HG03097 (cell line): ENCODE measurements around the gene DENR.
"Not testable (repeated sequence)": the region's sequence is repeated elsewhere in the genome, so short reads cannot be mapped to it uniquely, and the experiment has no call there.

Source experiments
- ATAC-seq: cut with Tn5 transposase; IDR thresholded peaks from one replicate; pipeline ENCODE4 v1.9.1; 2021; ENCODE audit not compliant: unreplicated experiment, low FRiP score

DENR gene

DNA sequence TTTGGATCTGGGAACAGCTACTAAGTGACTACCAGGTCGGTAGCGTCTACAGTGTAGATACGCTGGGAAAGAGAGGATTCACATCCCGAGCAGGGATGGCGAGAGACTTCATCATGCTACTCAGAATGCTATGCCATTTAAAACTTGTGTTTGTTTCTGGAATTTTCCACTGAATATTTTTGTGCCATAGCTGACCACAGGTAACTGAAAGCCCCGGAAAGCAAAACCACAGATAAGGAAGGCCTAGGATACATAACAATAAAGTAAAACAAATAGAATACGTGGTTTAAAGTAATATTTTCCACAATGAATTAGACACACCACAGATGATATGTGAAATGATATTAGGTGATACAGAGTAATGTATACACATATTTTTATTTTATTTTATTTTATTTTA is 14.1 kb upstream of the DENR start:
- ATAC-seq, result no peak

DNA sequence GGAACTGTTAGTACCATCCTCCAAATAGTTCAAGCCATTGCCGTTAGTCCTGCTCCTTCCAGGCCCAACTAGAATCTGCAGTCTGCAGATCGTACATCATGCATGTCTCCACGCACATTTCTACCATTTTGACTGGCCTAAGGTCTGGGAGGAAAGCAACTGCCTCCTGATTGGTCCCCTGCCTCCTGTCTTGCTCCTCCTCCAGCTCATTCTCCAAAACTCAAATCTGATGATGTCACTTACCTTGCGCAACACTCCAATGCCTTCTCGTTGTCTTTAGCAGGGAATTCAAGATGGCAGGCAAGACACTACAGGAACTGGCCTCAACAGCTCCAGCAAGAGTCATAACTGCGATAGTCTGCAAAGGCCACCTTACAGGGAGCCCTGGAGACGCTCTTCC is 12.3 kb upstream of the DENR start:
- no peak for ATAC-seq

DNA sequence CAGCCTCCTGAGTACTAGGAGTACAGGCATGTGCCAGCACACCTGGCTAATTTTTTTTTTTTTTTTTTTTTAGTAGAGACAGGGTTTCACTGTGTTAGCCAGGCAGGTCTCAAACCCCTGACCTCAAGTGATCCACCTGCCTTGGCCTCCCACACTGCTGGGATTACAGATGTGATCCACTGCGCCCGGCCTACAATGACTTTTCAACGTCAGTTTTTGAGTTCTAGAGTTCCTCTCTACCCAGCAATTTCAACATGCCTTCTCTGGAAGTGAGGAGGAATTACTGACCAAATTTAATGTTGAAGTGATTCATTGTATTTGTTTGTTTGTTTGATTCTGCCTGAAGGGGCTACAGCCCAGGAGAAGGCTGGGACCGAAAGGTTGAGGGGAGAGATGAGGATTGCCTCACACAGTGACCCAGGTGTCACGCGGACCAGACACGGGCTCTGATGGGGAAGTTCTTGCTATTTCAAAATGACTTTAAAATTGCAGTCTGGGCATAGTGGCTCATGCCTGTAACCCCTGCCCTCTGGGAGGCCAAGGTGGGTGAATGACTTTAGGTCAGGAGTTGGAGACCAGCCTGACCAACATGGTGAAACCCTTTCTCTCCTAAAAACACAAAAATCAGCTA is 8.6 kb upstream of the DENR start:
- ATAC-seq, result no peak

DNA sequence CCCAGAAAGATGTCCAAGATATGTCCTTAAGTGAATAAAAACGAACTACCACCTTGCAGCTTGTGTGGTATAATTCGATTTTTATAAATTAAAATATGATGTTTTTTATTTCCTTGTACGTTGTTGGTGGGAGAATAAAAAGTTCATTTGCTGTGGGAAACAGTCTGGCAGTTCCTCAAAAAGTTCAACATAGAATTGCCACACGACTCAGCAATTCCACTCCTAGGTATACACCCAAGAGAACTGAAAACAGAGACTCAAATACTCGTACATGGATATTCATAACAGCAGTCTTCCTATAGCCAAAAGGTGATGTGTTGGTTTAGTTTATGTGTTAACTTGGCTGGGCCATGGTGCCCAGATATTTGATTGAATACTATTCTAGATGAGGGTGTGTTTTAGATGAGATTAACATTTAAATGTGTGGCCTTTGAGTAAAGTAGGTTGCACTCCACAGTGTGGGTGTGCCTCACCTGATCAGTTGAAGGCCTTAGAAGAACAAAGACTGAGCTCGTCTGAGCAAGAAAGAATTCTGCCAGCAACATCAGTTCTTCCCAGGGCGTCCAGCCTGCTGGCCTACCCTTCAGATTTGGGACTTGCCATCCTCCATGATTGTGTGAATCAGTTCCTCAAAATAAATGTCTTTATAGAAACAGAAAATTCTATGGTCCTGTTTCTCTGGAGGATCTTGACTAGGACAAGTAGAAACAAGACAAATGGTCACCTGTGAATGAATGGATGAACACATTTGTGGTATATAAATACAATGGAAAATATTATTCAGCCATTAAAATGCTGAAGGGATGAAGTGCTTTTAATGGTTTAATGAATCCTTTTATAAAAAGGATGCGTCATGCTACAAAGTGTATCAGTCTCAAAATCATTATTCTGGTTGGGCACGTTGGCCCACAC is 5.1 kb upstream of the DENR start:
- no peak for ATAC-seq

DNA sequence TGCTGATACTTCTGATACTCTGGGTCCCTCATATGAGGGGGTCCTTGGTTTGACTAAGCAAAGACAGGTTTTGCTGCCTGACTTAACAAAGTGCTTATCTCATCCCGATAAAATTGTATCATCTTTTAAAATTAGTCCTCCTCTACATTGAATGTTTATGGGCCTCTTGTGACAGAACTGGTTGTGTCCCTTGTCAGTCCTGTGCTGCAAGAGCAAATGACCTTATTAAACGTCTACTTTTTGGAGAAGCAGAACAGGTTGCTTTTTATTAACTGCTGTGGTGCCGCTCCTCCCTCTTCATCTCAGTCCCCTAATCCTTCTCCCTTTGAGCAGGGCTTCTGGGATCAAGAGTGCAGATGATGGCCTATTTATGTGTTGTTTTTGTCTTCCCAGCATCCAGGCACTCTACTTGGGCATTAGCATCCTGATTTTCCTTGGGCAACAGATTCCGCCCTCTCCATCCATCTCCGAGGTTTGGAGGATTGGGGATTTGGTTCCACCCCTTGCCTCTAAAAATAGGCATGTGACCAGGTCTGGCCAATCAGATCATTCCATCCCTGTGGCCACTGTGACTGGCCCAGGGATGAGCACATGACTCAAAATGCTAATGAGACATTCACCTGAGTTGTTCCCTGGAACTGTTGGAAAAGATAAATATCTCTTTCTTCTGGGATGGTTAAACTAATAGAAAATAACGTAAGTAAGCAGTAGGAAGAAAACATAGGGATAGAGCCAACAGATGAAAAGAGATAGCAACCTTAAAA is 2.9 kb upstream of the DENR start:
- ATAC-seq, result no peak

DNA sequence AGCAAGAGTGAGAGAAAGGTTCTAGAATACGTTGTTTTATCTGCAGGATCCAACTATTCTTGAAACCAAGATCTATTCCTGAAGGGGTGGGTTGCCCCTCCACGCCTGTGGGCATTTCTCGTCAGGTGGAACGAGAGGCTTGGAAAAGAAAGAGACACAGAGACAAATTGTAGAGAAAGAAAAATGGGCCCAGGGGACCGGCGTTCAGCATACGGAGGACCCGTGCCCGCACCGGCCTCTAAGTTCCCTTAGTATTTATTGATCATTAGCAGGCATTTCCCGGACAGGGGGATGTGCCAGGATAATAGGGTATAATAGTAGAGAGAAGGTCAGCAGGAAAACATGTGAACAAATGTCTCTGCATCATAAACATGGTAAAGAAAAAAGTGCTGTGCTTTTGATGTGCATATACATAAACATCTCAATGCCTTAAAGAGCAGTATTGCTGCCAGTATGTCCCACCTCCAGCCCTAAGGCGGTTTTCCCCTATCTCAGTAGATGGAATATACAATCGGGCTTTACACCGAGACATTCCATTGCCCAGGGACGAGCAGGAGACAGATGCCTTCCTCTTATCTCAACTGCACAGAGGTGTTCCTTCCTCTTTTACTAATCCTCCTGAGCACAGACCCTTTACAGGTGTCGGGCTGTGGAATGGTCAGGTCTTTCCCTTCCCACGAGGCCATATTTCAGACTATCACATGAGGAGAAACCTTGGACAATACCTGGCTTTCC is 1.7 kb upstream of the DENR start:
- not testable (repeated sequence) for ATAC-seq

DNA sequence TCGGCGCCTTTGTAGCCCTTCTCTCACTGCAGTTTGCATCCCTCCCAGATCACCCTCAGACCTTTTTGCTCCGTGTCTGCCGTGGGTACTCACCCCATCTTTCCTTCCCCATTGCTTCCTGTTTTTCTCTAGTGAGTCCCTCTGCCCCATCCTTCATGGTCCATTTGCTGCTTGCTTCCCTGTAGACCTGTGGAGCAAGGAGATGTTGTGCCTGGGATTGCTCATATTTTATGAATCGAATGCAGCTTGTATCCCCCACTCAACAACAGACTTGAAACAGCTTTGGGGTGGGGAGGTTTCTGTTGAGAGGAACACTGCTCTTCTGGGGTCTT is 661 bp downstream of the DENR start:
- ATAC-seq, result no peak

DNA sequence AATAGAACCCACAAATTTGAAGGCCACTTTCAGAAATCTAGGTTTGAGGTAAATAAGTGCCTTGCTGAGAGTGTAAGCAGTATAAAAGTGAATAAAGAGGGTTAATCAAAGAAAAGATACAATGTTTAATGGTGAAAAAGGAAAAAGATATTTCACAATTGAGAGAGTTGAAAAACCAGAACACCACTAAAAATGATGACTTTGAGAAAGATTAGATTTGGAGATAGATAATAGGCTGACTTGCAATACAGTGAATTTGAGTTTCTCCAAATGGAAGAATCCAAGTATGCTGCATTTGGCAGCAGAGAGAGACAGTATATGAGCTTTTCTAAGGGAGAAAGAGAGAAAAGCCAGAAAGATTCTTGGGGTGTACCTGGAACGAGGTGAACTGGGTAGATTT is 2.2 kb downstream of the DENR start:
- ATAC-seq, result no peak

DNA sequence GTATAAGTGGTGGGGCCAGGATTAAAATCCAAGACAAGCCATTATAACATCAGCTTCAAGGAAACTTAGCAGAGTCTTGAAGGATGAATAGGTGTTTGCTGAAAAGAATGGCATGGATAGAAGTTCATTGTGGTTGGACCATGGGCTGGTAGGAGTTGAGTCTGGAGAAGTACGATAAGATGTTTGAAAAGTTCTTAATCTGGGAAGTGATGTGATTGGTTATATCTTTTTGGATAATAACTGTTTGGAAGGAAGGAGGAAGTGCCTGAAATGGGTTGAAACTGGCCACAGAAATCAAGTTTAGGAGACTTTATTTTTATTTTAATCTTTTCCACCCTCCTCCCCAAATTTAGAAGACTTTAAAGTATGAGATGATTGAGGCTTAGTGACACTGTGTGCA is 4.9 kb downstream of the DENR start:
- ATAC-seq, result no peak

DNA sequence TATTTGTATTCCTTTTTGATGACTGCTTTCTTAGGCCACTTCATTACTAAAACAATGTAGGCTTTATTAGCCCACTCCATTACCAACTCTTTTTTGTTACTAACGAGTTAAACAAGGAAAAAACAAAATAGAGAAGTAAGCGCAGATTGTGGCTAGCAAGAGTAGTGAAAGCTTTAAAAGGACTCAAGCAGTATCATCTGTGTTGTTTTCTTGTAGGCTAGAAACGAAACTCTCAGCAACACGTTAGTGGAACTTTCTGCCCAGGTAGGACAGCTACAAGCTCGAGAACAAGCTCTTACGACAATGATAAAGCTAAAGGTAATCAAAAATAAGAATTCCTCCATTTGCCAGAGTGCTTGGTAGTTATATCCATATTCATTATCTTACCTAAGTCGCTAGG is 32.9 kb downstream of the DENR start:
- ATAC-seq, result no peak

DNA sequence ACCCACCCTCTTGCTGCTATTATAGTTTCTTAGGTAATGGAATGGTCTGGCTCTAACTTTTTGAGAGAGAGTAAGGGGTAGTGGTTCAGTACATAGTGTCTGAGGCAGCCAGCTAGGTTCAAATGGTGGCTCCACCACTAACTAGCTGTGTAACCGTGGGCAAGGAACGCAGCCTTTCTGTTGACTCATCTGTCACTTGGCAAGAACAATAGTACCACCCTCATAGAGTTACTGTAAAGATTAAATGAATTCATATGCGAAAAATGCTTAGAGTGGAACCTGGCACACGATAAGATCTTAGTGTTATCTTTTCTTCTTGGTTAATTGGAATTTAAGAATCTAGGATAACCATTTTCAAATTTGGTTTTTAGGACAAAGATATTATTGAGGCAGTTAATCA is 35.8 kb downstream of the DENR start:
- no peak for ATAC-seq

DNA sequence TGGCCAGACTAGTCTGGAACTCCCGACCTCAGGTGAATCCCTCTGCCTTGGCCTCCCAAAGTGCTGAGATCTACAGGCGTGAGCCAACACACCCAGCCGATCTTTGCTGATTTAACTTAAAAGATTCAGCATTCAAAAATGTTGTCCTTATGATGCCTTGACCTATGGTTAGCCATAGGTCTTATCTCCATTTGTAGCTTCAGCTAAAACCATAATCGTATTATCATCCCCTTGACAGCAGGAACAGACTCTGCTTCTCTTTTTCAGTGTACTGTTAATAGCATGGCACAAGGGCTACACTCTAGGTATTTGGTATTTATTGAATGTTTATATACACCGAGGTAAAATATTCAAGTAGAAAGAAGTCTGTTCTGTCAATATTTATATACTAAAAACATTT is 37.0 kb downstream of the DENR start:
- ATAC-seq, result no peak

DNA sequence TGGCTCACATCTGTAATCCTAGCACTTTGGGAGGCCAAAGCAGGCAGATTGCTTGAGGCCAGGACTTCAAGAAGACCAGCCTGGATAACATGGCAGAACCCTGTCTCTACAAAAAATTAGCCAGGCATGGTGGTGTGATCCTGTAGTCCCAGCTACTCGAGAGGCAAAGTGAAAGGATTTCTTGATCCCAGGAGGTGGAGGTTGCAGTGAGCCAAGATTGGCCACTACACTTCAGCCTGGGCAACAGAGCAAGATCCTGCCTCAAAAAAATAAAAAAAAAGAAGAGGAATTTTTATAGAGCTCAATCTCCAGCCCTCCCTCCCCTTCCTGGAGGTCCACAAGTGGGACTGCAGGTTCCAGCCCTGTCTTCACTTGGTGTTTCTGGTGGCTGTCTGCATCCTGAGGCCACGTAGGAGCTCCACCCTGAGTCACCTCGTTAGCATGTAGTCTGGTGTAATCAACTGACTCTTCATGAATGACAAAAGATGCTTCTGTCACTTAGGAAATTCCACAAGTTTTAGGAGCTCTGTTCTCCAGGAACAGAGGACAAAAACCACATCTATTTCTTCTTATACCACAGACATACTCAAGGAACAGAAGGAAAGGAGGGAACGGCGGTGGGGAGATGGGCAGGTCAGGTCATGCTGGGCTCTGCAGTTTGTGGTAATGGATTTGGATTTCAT is 37.9 kb downstream of the DENR start:
- no peak for ATAC-seq

DNA sequence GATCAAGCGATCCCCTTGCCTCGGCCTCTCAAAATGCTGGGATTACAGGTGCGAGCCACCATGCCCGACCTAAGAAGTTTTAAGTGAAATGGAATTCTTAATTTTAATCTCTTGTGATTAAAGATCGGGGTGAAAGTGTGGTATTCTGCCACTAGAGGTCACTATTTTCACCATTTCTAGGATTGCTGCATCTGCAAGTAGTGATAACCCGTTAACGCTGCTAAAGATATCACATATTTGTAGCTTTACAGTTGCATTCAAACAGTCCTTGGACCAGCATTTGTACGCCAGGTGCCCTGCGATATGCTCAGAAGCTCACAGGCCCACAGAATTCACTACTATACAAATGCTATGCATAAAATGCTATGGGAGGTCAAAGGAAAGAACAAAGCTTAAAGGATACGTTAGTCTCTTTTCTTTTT is 41.1 kb downstream of the DENR start:
- no peak for ATAC-seq

DNA sequence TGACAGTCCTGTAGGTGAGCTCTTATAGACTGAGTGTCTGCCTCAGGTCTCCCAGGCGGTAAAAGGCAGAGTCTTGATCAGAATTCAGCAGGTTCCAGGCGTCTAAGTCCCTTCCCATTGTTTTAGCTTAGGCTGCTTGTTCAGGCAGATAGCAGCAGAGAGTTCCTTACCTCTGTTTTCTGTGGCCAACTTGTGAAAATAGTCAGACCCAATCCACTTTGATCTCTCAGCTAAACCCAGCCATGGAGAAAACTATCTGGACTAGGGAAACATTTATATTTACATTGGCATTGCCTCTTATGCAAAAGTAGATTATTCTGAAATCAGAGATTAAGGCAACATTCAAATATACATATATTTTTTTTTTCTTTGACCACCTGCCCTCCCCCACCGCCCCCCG is 43.2 kb downstream of the DENR start:
- no peak for ATAC-seq

DNA sequence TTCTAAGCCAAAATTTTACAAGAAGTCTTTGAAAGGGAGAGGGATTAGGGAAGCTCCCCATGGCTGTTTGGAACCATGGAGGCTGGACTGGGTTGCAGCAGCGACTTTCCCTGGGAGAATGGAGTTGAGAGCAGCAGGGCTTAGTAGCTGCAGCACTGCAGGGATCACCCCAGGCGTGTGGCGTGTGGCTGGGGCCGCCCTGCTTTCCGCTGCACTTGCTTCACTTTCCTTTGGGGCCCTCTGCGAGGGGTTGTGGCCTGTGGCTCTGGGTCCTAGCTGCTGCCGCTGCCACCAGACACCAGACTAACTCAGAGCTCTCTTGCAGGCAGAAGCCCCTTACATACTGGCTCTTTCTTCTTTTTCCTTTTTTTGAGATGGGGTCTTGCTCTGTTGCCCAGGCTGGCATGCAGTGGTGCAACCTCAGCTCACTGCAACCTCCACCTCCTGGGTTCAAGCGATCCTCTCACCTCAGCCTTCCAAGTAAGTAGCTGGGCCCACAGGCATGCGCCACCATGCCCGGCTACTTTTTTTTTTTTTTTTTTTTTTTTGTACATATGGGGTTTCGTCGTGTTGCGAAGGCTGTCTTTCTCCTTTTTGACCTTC is 47.1 kb downstream of the DENR start:
- ATAC-seq, result no peak

DNA sequence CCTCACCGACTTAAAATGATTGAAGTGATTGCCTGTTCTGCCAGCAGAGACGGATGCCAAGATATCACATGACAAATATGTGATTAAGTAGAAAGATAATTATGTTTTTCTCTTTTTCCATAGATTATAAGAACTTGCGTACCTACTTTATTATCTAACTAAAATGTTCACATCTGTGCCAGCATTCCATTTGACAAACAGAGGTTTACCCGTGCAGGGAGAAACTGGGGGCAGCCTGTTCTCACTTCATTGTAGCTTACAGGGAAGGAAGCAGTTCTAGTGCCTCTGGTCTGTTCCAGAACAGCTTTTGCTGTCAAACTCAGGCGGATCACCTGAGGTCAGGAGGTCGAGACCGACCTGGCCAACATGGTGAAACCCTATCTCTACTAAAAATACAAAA is 51.3 kb downstream of the DENR start:
- ATAC-seq, result no peak

DNA sequence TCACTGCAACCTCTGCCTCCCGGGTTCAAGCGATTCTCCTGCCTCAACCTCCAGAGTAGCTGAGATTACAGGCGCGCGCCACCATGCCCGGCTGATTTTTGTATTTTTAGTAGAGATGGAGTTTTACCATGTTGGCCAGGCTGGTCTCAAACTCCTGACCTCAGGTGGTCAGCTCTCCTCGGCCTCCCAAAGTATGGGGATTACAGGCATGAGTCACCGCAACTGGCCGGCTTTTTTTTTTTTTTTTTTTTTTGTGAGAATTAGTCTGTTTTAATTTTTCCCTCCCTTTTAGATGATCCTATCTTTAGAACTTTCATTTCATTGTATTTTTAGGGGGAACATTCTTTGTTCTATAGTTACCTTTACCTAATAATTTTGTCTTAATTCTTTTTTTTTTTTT is 52.3 kb downstream of the DENR start:
- not testable (repeated sequence) for ATAC-seq

DNA sequence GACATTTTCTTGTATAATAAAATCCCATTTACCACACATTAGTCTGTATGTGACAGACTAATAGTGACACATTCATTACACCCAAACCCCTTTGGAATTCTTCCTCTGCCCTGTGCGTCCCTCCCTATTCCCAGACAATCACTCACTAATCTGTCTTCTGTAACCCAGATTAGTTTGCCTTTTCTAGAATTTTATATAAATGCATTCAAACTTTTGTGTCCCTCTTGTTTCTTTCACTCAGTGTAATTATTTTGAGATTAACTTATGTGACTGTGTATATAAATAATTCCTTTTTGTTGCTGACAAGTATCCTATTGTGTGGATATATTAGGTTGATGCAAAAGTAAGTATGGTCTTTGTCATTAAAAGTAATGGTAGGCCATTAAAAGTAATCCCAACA is 55.0 kb downstream of the DENR start:
- ATAC-seq, result no peak

DNA sequence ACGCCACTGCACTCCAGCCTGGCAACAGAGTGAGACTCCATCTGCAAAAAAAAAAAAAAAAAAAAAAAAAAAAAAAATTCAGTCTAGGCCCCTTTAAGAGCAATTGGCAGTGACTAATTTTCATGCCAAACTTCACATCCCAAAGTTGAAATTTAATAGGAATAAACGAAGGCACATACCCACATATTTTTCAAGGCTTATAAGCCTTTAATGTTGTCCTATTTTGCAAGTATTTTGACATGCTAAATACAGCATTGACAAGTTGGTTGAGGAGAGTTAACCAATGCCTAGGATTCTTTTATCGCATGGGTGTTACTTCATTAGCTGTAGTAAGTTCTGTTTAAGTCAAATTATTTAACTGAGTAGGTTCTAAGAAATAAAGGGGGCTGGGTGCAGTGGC is 59.2 kb downstream of the DENR start:
- ATAC-seq, result no peak
